GM12878 (cell line): Measurements from ENCODE around the gene RXFP4.

Experiments used
- ASH2L ChIP-seq: fragments of 300-600, 200-600 bp; sonication (generic); IDR thresholded peaks from 2 replicates; pipeline ENCODE4 v1.6.1; 2017; ENCODE audit warnings: low read depth, mild to moderate bottlenecking, borderline replicate concordance
- CREB1 ChIP-seq: IDR thresholded peaks from 2 replicates; pipeline ENCODE4 v1.6.1; 2012; ENCODE audit warnings: low read depth, mild to moderate bottlenecking, inconsistent platforms
- CTCF ChIP-seq, 3 experiments: IDR thresholded peaks in 2 of 3; conservative IDR thresholded peaks in 1 of 3; 2 replicates each; pipeline ENCODE4 v1.5.1; 2011; ENCODE audit warnings: low read depth in 3 of 3, low read length in 3 of 3, mild to moderate bottlenecking in 3 of 3, control low read depth in 2 of 3, moderate library complexity in 2 of 3, inconsistent platforms in 1 of 3, mixed read lengths in 1 of 3; ENCODE audit not compliant: control insufficient read depth in 2 of 3, insufficient read depth in 1 of 3; ENCODE audit errors: extremely low read depth in 1 of 3
- EGR1 ChIP-seq, 2 experiments: IDR thresholded peaks; 1 replicate in 1 of 2; 2 replicates in 1 of 2; pipeline ENCODE4 v1.6.1; 2011 to 2012; ENCODE audit warnings: low read depth in 2 of 2, low read length in 2 of 2, borderline replicate concordance in 1 of 2, mild to moderate bottlenecking in 1 of 2, moderate library complexity in 1 of 2
- EP300 ChIP-seq, 2 experiments: fragments of 150-350 bp in 1 of 2; IDR thresholded peaks; 2 replicates each; pipeline ENCODE4 v1.6.1; 2011 to 2012; ENCODE audit warnings: low read depth in 2 of 2, low read length in 2 of 2, borderline replicate concordance in 1 of 2, improper control_type of control experiment in 1 of 2, inconsistent platforms in 1 of 2; ENCODE audit not compliant: control insufficient read depth in 1 of 2
- MAX ChIP-seq: IDR thresholded peaks from 2 replicates; pipeline ENCODE4 v1.6.1; 2012; ENCODE audit warnings: low read depth, low read length, improper control_type of control experiment
- NFIC ChIP-seq: IDR thresholded peaks from 2 replicates; pipeline ENCODE4 v1.6.1; 2012; ENCODE audit warnings: low read depth, mild to moderate bottlenecking, inconsistent platforms, low read length, moderate library complexity
- PAX5 ChIP-seq: IDR thresholded peaks from 2 replicates; pipeline ENCODE4 v1.6.1; 2011; ENCODE audit warnings: low read depth, low read length, borderline replicate concordance
- POLR2A ChIP-seq: IDR thresholded peaks from 2 replicates; pipeline ENCODE4 v1.6.1; 2011; ENCODE audit warnings: low read depth, mild to moderate bottlenecking, low read length
- SIN3A ChIP-seq: IDR thresholded peaks from 2 replicates; pipeline ENCODE4 v1.6.1; 2012; ENCODE audit warnings: low read depth, low read length, improper control_type of control experiment
- YY1 ChIP-seq: IDR thresholded peaks from 2 replicates; pipeline ENCODE4 v1.6.1; 2011; ENCODE audit warnings: low read depth, mild to moderate bottlenecking, low read length

- TF ChIP-seq EP300 (IDR thresholded peaks at IDR 0.05; ENCODE audit: borderline replicate concordance in 1 of 2, control insufficient read depth in 1 of 2, low read depth in 2 of 2, low read length in 2 of 2) (no peak), CTCF (IDR thresholded peaks at IDR 0.05 in 2 of 3, conservative IDR thresholded peaks at IDR 0.05 in 1 of 3; ENCODE audit: control insufficient read depth in 2 of 3, extremely low read depth in 1 of 3, insufficient read depth in 1 of 3, low read depth in 3 of 3, low read length in 3 of 3) (peak in 2 of 3 experiments; percentile 4 to 22; a peak in 1 of 6 replicates), ASH2L (no peak), CREB1 (no peak), MAX (no peak), EGR1 (IDR thresholded peaks at IDR 0.05; ENCODE audit: borderline replicate concordance in 1 of 2, low read depth in 2 of 2, low read length in 2 of 2) (no peak), YY1 (no peak), POLR2A (no peak; the same call in 1 of the 2 replicates), PAX5 (no peak), NFIC (no peak), SIN3A (no peak)
These were observed 24.7 kb downstream of the RXFP4 start for GRCh38 chr1:155966135-155966534.
